CD4-positive, alpha-beta T cell (primary cell): Measurements from ENCODE around the gene CIB4. TPM values are rescaled to one million over a fixed set of nuclear protein-coding genes. Genes with fewer than 3 reads are reported as not detected.
A peak's percentile ranks its signal among the peaks of the same experiment; 100 is the strongest.

ENCODE experiments used
- ATAC-seq: fragments of 200-7000 bp; cut with Tn5 transposase; one replicate; pipeline ENCODE4 v1.10.0; 2022; ENCODE audit warnings: mild to moderate bottlenecking; ENCODE audit not compliant: poor library complexity
- CTCF ChIA-PET: fragments of 350-600 bp; sonication (Branson Sonifier 250); formaldehyde crosslinking; loops from one replicate; lab custom pipeline; 2021; ENCODE audit warnings: antibody characterized with exemption, inconsistent platforms; lab: Charles Lee
- POLR2A ChIA-PET: fragments of 350-600 bp; sonication (Branson Sonifier 250); formaldehyde crosslinking; loops from one replicate; lab custom pipeline; 2021; ENCODE audit warnings: antibody characterized with exemption, inconsistent platforms; lab: Charles Lee
- DNase-seq, 14 experiments: peaks; one replicate each; pipeline ENCODE4 v3.0.0-alpha.2; 2013 to 2020; ENCODE audit warnings: mixed read lengths in 2 of 14
- H3K27ac ChIP-seq, 2 donors: one replicate each; pipeline versions ENCODE4 v1.5.1 to v1.7.0; 2013; ENCODE audit warnings: low read length in 2 of 2, low read depth in 1 of 2, mild to moderate bottlenecking in 1 of 2
- H3K27me3 ChIP-seq, 2 experiments: 1 replicate in 1 of 2; 2 replicates in 1 of 2; pipeline versions ENCODE4 v1.6.1 to v1.7.0; 2013; ENCODE audit warnings: low read length in 2 of 2, control low read depth in 1 of 2, mild to moderate bottlenecking in 1 of 2, moderate library complexity in 1 of 2; ENCODE audit not compliant: insufficient read depth in 2 of 2, control insufficient read depth in 1 of 2
- H3K36me3 ChIP-seq: one replicate; pipeline ENCODE4 v1.6.1; 2013; ENCODE audit warnings: low read length, control low read depth; ENCODE audit not compliant: insufficient read depth
- H3K4me1 ChIP-seq: one replicate; pipeline ENCODE4 v1.6.1; 2013; ENCODE audit warnings: low read length, control low read depth; ENCODE audit not compliant: insufficient read depth
- H3K4me3 ChIP-seq: one replicate; pipeline ENCODE4 v1.5.1; 2013; ENCODE audit warnings: mild to moderate bottlenecking, low read length, moderate library complexity
- H3K9me3 ChIP-seq, 2 experiments: 1 replicate in 1 of 2; 2 replicates in 1 of 2; pipeline versions ENCODE4 v1.6.1 to v1.7.0; 2013; ENCODE audit warnings: low read length in 2 of 2, mild to moderate bottlenecking in 2 of 2, control low read depth in 1 of 2, moderate library complexity in 1 of 2; ENCODE audit not compliant: control insufficient read depth in 1 of 2, insufficient read depth in 1 of 2
- H3K27ac Mint-ChIP-seq: one replicate; pipeline ENCODE4 v1.8.0; 2020; ENCODE audit warnings: mixed read lengths
- H3K27me3 Mint-ChIP-seq: one replicate; pipeline ENCODE4 v1.8.0; 2021; ENCODE audit warnings: mixed read lengths
- H3K36me3 Mint-ChIP-seq: one replicate; pipeline ENCODE4 v1.8.0; 2021; ENCODE audit warnings: low read depth, mixed read lengths
- H3K4me1 Mint-ChIP-seq: one replicate; pipeline ENCODE4 v1.8.0; 2021; ENCODE audit warnings: low read depth, mixed read lengths
- H3K4me3 Mint-ChIP-seq: one replicate; pipeline ENCODE4 v1.8.0; 2020; ENCODE audit warnings: mild to moderate bottlenecking, mixed read lengths
- H3K9me3 Mint-ChIP-seq: one replicate; pipeline ENCODE4 v1.8.0; 2020; ENCODE audit warnings: mixed read lengths
- intact Hi-C, 2 experiments: fragments of 100-400 bp; cut with DNase I in 1 of 2; cut with micrococcal nuclease in 1 of 2; formaldehyde crosslinking; loops; one replicate each; pipeline versions ENCODE4 v1.15.1 to v1.9.0; 2023 to 2025; cut with DNase I, micrococcal nuclease
- total RNA-seq, 174 experiments: library from RNA in 2 of 174; stranded (reverse) in 2 of 174; gene quantifications; one replicate each; pipeline ENCODE4 v1.2.3 and lab custom pipeline; 2021 to 2026
- TF ChIP-seq, protein P1 (sequence below): fragments of 200-600 bp; IDR thresholded peaks from one replicate; pipeline ENCODE4 v1.8.0; 2022; ENCODE audit warnings: antibody characterized with exemption, mild to moderate bottlenecking

Gene CIB4
- total RNA-seq, 2 experiments from 2014 or later, result not detected

DNA sequence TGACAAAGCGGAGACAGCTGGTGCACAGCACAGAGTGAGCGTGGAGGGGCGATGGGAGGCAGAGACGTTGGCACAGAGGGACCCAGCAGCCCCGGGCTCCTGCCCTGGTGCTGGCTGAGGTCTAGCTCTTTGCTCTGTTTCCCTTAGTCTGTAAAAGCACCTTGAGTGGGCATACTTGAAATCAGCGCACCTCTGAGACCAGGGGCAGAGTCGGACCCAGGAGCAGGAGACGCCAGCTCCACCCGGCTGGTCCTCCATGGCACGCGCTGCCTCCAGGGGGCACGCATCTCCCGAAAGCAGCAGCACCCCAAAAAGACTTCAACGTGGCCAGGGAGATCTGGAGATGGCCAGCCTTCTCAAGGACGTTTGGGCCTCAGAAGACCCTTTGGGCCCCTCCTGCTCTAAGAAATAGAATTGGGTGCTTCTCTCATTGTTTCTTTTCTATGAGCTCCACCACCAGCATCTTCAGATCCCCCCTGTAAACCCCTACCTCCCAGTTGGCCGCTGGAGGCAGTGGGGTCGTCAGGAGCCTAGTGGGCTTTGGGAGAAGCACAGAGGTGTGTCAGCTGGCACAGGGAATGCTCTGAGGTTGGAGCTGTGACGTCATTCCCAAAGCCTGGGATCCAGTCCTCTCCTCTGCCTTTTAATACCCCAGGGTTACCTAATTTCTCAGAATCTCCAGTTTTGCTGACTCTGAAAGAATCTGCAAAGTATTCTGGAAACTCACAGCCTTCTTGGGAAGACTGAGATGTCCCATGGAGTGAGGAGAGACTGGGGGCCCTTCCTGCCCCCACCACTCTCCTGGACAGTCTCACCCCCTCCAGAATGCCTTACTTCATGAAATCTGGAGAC, 58.9 kb downstream of the CIB4 start:
- no peaks in the 10 kb centered on the region for H3K9me3 Mint-ChIP-seq
- ATAC-seq (no peak), DNase-seq (peak in 1 of 14 experiments; percentile 6)
- Histone ChIP-seq H3K27ac (no peak overlapping the region), H3K36me3 (no peaks in the 10 kb centered on the region), H3K27me3 (peaks cover 11% of the 10 kb centered on the region in 2 experiments), H3K4me3 (no peak overlapping the region), H3K9me3 (no peaks in the 10 kb centered on the region), H3K4me1 (peaks cover 4% of the 10 kb centered on the region)
- ChIA-PET CTCF (interaction anchor here (0.5 kb wide), 1 partner anchor 674 kb away, joined by 4 read pairs; no protein-coding TSS in a partner anchor), POLR2A (interaction anchor here (0.5 kb wide), 1 partner anchor 1247 kb away, joined by 3 read pairs; no protein-coding TSS in a partner anchor)
- TF ChIP-seq, protein P1, sequence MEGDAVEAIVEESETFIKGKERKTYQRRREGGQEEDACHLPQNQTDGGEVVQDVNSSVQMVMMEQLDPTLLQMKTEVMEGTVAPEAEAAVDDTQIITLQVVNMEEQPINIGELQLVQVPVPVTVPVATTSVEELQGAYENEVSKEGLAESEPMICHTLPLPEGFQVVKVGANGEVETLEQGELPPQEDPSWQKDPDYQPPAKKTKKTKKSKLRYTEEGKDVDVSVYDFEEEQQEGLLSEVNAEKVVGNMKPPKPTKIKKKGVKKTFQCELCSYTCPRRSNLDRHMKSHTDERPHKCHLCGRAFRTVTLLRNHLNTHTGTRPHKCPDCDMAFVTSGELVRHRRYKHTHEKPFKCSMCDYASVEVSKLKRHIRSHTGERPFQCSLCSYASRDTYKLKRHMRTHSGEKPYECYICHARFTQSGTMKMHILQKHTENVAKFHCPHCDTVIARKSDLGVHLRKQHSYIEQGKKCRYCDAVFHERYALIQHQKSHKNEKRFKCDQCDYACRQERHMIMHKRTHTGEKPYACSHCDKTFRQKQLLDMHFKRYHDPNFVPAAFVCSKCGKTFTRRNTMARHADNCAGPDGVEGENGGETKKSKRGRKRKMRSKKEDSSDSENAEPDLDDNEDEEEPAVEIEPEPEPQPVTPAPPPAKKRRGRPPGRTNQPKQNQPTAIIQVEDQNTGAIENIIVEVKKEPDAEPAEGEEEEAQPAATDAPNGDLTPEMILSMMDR, result no peak
- intact Hi-C loops, result no loop called here
- H3K4me3 Mint-ChIP-seq, result no peak overlapping the region
- H3K27ac Mint-ChIP-seq, result no peak overlapping the region
- H3K4me1 Mint-ChIP-seq, result no peaks in the 10 kb centered on the region
- peaks cover 42% of the 10 kb centered on the region for H3K27me3 Mint-ChIP-seq
- no peaks in the 10 kb centered on the region for H3K36me3 Mint-ChIP-seq

GRCh38 chr2:26581266-26581990, 59.7 kb downstream of the CIB4 start:
- TF ChIP-seq, protein P1, result no peak
- Mint-ChIP-seq H3K4me1 (no peaks in the 10 kb centered on the region), H3K4me3 (no peak overlapping the region), H3K27ac (no peak overlapping the region), H3K27me3 (peaks cover 39% of the 10 kb centered on the region), H3K36me3 (no peaks in the 10 kb centered on the region), H3K9me3 (no peaks in the 10 kb centered on the region)
- no peak overlapping the region for H3K27ac ChIP-seq
- POLR2A ChIA-PET, result interaction anchor here (0.5 kb wide), 1 partner anchor 1248 kb away, joined by 3 read pairs; no protein-coding TSS in a partner anchor
- peaks cover 4% of the 10 kb centered on the region for H3K4me1 ChIP-seq
- intact Hi-C loops, result no loop called here
- CTCF ChIA-PET, result interaction anchor here (0.5 kb wide), 1 partner anchor 673 kb away, joined by 4 read pairs; no protein-coding TSS in a partner anchor
- H3K4me3 ChIP-seq, result no peak overlapping the region
- ATAC-seq (no peak), DNase-seq (no peak)
- H3K9me3 ChIP-seq, result no peaks in the 10 kb centered on the region
- H3K27me3 ChIP-seq, result peaks cover 11% of the 10 kb centered on the region in 2 experiments
- H3K36me3 ChIP-seq, result no peaks in the 10 kb centered on the region

DNA sequence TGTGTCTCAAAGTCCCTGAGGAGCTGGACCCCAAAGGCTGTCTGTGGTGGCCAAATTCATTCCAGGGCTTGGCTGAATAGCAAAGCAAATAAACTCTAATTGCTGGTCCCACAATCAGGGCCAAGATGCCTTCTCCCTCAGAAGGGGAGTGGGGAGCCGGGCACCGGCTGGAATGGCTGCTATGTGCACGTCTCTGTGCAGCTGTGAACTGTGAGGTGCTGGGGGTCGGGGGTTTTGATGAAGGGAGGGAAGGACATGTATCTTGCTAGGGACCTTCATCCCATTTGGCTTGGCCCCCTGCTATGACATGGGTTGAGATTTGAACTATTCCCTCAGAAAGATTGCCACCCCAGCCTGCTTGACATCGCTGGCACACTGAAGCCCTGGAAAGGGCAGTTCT, 60.4 kb downstream of the CIB4 start:
- H3K27me3 Mint-ChIP-seq, result peaks cover 32% of the 10 kb centered on the region
- H3K36me3 Mint-ChIP-seq, result no peaks in the 10 kb centered on the region
- no peak overlapping the region for H3K4me3 ChIP-seq
- no peak overlapping the region for H3K4me3 Mint-ChIP-seq
- no peak overlapping the region for H3K27ac ChIP-seq
- no peaks in the 10 kb centered on the region for H3K36me3 ChIP-seq
- H3K9me3 ChIP-seq, result no peaks in the 10 kb centered on the region
- intact Hi-C loops, result no loop called here
- peaks cover 11% of the 10 kb centered on the region in 2 experiments for H3K27me3 ChIP-seq
- H3K4me1 ChIP-seq, result peaks cover 4% of the 10 kb centered on the region
- POLR2A ChIA-PET, result no interaction called here
- CTCF ChIA-PET, result no interaction called here
- no peaks in the 10 kb centered on the region for H3K4me1 Mint-ChIP-seq
- TF ChIP-seq, protein P1, result no peak
- DNase-seq, result no peak
- no peak overlapping the region for H3K27ac Mint-ChIP-seq
- H3K9me3 Mint-ChIP-seq, result no peaks in the 10 kb centered on the region
- ATAC-seq, result no peak
